Gastroesophageal sphincter (tissue), 4 donors: Measurements from ENCODE around the gene MBOAT1. TPM values are rescaled to one million over a fixed set of nuclear protein-coding genes. Genes with fewer than 3 reads are reported as not detected.

Experiments used
- ATAC-seq: fragments of 150-250 bp; one replicate; pipeline ENCODE4 v1.9.1; 2016; ENCODE audit warnings: mild to moderate bottlenecking, moderate library complexity
- H3K27ac ChIP-seq, 4 donors: fragments of 200-600 bp; sonication (generic) in 3 of 4; 1 replicate in 3 of 4; 2 replicates in 1 of 4; pipeline ENCODE4 v1.5.1; 2016 to 2019
- H3K27me3 ChIP-seq: fragments of 200-600 bp; sonication (generic); one replicate; pipeline ENCODE4 v1.5.1; 2019
- H3K36me3 ChIP-seq, 2 donors: fragments of 200-600 bp; sonication (generic); one replicate each; pipeline ENCODE4 v1.5.1; 2019; ENCODE audit warnings: control low read depth in 1 of 2
- H3K4me1 ChIP-seq, 3 donors: fragments of 200-600 bp; sonication (generic); 1 replicate in 2 of 3; 2 replicates in 1 of 3; pipeline ENCODE4 v1.5.1; 2016 to 2019; ENCODE audit warnings: control low read depth in 2 of 3
- H3K4me3 ChIP-seq, 2 donors: fragments of 200-600 bp; sonication (generic); one replicate each; pipeline ENCODE4 v1.5.1; 2019; ENCODE audit warnings: mild to moderate bottlenecking in 1 of 2, moderate library complexity in 1 of 2
- H3K9me3 ChIP-seq, 3 donors: fragments of 200-600 bp; sonication (generic); one replicate each; pipeline ENCODE4 v1.5.1; 2017 to 2019; ENCODE audit warnings: control low read depth in 2 of 3
- EP300 ChIP-seq: sonication (generic); formaldehyde crosslinking; IDR thresholded peaks from one replicate; pipeline ENCODE4 v1.6.1; 2017; ENCODE audit warnings: antibody characterized with exemption, mild to moderate bottlenecking
- POLR2A ChIP-seq, 2 donors: fragments of 450-650 bp; IDR thresholded peaks; one replicate each; pipeline ENCODE4 v1.6.1; 2017; ENCODE audit warnings: antibody characterized with exemption in 2 of 2, mild to moderate bottlenecking in 2 of 2, moderate library complexity in 1 of 2
- POLR2AphosphoS5 ChIP-seq: sonication (generic); formaldehyde crosslinking; IDR thresholded peaks from one replicate; pipeline ENCODE4 v1.6.1; 2017; ENCODE audit warnings: antibody characterized with exemption
- WGBS, 2 donors: methylation state at CpG; one replicate each; pipeline ENCODE4 v1.1.5; 2018; ENCODE audit warnings: low coverage in 1 of 2; 5-methylcytosine and 5-hydroxymethylcytosine counted together
- total RNA-seq, 4 donors: library from RNA; depleted of rRNA; stranded (reverse); fragments of >200 nt; gene quantifications; one replicate each; pipeline ENCODE4 v1.1.0, GENCODE V29; 2016
- TF ChIP-seq, protein P1 (sequence below), 4 experiments: fragments of 200-600 bp in 2 of 4; fragments of 450-650 bp in 2 of 4; sonication (generic) in 1 of 4; IDR thresholded peaks; one replicate each; pipeline ENCODE4 v1.5.1; 2017 to 2019; ENCODE audit warnings: antibody characterized with exemption in 4 of 4, mild to moderate bottlenecking in 2 of 4, moderate library complexity in 2 of 4

The MBOAT1 gene
- total RNA-seq, 4 donors from 2014 or later = 2.6 to 11.8 (median 4.4) TPM

DNA sequence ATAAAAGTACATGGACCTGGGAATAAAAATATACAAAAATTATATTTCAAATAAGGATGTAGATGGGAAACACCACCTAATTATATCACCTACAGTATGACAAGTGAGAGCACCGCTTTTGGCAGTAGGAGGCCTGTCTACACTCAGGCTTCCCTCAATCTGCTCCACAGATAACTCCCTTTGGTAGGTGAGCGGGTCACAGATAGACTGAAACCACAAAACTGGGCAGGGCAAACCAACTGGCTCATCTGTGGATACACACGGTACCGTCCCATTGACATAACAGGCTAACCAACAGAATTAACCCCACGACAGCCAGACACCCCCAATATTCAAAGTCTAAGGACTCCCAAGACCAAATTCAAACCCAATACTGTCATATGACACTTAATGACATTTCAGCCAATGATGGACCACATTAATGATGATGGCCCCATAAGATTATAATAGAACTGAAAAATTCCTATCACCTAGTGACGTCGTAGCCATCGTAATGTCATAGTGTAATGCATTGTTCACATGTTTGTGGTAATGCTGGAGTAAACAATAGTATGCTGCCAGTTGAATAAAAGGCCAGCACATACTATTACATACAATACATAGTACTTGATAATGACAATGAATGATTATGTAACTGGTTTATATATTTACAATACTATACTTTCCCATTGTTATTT is 109.7 kb downstream of the MBOAT1 start:
- Histone ChIP-seq H3K4me3 (no peak overlapping the region), H3K9me3 (no peaks in the 10 kb centered on the region), H3K27me3 (no peaks in the 10 kb centered on the region), H3K4me1 (peaks cover 0 to 19% (median 13%) of the 10 kb centered on the region in 3 donors), H3K27ac (no peak overlapping the region), H3K36me3 (peaks cover 0 to 53% of the 10 kb centered on the region in 2 donors)
- whole genome bisulfite sequencing, 2 donors = 76 to 100% methylated on average over 2 to 3 of the region's 8 CpGs
- TF ChIP-seq POLR2A (IDR thresholded peaks at IDR 0.05) (no peak), EP300 (no peak), POLR2AphosphoS5 (no peak)
- TF ChIP-seq, protein P1, sequence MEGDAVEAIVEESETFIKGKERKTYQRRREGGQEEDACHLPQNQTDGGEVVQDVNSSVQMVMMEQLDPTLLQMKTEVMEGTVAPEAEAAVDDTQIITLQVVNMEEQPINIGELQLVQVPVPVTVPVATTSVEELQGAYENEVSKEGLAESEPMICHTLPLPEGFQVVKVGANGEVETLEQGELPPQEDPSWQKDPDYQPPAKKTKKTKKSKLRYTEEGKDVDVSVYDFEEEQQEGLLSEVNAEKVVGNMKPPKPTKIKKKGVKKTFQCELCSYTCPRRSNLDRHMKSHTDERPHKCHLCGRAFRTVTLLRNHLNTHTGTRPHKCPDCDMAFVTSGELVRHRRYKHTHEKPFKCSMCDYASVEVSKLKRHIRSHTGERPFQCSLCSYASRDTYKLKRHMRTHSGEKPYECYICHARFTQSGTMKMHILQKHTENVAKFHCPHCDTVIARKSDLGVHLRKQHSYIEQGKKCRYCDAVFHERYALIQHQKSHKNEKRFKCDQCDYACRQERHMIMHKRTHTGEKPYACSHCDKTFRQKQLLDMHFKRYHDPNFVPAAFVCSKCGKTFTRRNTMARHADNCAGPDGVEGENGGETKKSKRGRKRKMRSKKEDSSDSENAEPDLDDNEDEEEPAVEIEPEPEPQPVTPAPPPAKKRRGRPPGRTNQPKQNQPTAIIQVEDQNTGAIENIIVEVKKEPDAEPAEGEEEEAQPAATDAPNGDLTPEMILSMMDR (IDR thresholded peaks at IDR 0.05) = no peak
- no peak for ATAC-seq

DNA sequence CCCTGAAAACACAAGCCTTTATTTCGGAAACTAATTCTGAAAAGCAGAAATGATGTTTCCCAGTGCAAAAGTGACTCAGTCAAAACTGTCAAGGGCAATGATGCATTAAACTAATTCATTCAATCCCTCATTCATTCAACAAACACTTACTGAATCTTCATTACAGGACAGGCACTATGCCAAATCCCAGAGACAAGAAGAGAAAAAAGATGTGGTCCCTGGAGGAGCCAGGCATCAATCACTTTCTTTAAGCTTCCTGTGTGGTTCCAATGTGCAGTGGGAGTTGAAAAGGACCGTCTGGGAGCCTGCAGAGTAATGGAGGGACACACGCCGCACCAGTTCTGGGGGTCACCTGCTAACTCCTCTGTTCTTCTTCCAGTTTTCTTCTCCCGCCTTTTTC is 113.1 kb downstream of the MBOAT1 start:
- ATAC-seq = no peak
- WGBS, 2 donors = 61 to 76% methylated on average over 5 of the region's 5 CpGs

DNA sequence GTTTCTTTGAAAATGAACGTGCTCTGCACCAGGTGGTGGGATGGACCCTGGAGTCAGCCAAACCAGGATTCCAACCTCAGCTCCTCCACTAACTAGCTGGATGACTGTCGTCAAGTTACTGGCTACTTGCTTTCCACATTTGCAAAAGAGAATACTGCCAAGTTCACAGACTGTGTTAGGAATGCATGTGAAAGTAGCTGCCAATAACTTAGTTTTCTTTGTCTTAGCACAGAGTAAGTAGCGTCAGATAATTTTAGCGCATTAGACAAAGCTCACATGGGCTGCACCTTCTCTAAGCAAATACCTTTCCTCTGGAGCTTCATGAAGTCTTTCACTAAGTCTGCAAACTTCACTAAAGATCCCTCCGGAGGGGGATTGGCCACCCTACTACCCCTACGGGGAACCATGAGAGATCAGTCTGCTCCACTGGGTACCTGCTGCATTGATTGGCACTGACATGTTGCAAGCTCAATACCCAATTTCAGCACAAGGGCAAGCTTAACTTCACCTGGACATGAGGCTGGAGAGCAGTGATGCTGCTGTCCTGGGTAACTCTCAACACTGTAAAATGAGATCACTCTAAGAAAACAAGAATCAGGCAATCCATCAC is 113.9 kb downstream of the MBOAT1 start:
- TF ChIP-seq POLR2AphosphoS5 (no peak), POLR2A (IDR thresholded peaks at IDR 0.05) (no peak), EP300 (no peak)
- TF ChIP-seq, protein P1 (IDR thresholded peaks at IDR 0.05) = no peak
- peak overlapping the region; percentile 22 to 66 (median 56) for H3K27ac ChIP-seq
- peak; percentile 49 for ATAC-seq
- H3K4me3 ChIP-seq = no peak overlapping the region
- peaks cover 0 to 24% of the 10 kb centered on the region in 2 donors for H3K36me3 ChIP-seq
- 25 to 40% methylated on average over 5 of the region's 6 CpGs for WGBS, 2 donors
- H3K4me1 ChIP-seq = peaks cover 0 to 25% (median 15%) of the 10 kb centered on the region in 3 donors
- H3K9me3 ChIP-seq = no peaks in the 10 kb centered on the region
- H3K27me3 ChIP-seq = no peaks in the 10 kb centered on the region

More for the DNA sequence above, 113.1 kb downstream of the MBOAT1 start:
- peaks cover 0 to 30% of the 10 kb centered on the region in 2 donors for H3K36me3 ChIP-seq
- no peaks in the 10 kb centered on the region for H3K27me3 ChIP-seq
- no peaks in the 10 kb centered on the region for H3K9me3 ChIP-seq
- H3K4me3 ChIP-seq = no peak overlapping the region
- peaks cover 0 to 25% (median 15%) of the 10 kb centered on the region in 3 donors for H3K4me1 ChIP-seq
- H3K27ac ChIP-seq = peak overlapping the region in 2 of 4 donors; percentile 59 to 66
- TF ChIP-seq POLR2A (IDR thresholded peaks at IDR 0.05) (no peak), EP300 (no peak), POLR2AphosphoS5 (peak; percentile 20)

DNA sequence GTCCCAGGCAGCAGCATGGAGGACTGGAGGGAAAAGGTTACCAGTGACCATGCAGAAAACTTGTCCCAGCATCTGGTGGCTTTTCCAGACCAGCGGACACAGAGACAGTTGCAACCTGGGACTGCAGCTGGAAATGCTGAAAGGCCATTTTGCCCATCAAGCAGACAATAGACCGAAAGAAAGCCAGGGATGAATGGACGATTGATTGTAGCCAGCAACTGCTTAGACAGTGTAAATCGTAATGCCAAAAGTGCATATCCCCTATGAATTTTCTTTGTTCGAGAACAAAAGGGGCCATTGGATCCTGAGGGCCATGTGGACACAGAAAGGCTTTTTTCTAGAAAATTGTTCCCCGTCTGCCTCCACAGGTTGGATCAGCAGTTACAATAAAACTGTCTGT is 115.7 kb downstream of the MBOAT1 start:
- H3K4me1 ChIP-seq = peaks cover 0 to 31% (median 15%) of the 10 kb centered on the region in 3 donors
- TF ChIP-seq EP300 (no peak), POLR2AphosphoS5 (no peak), POLR2A (IDR thresholded peaks at IDR 0.05) (no peak)
- TF ChIP-seq, protein P1 (IDR thresholded peaks at IDR 0.05) = no peak
- no peaks in the 10 kb centered on the region for H3K9me3 ChIP-seq
- 90 to 100% methylated on average over 2 to 4 of the region's 6 CpGs for WGBS, 2 donors
- peaks cover 0 to 8% of the 10 kb centered on the region in 2 donors for H3K36me3 ChIP-seq
- H3K27me3 ChIP-seq = no peaks in the 10 kb centered on the region
- no peak for ATAC-seq
- no peak overlapping the region for H3K4me3 ChIP-seq
- H3K27ac ChIP-seq = no peak overlapping the region

DNA sequence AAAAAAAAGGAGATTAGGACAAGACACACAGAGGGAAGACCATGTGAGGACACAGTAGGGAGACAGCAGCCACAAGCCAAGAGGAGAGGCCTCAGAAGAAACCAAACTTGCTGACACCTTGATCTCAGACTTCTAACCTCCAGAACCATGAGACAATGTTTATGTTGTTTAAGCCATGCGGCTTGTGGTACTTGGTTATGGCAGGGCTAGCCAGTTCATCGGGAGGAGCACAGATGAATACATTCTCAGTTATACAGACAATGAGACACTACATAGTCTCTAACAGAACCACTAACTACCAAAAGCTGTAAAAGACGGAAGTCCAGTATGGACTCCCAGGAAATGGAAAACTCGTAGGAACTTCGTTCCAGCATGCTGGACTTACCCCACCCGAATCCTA is 116.8 kb downstream of the MBOAT1 start:
- Histone ChIP-seq H3K4me1 (peaks cover 0 to 31% (median 15%) of the 10 kb centered on the region in 3 donors), H3K27ac (no peak overlapping the region), H3K27me3 (no peaks in the 10 kb centered on the region), H3K36me3 (no peaks in the 10 kb centered on the region), H3K4me3 (no peak overlapping the region), H3K9me3 (no peaks in the 10 kb centered on the region)
- ATAC-seq = no peak
- TF ChIP-seq, protein P1 (IDR thresholded peaks at IDR 0.05) = no peak
- TF ChIP-seq POLR2AphosphoS5 (no peak), EP300 (no peak), POLR2A (IDR thresholded peaks at IDR 0.05) (no peak)
- WGBS, 2 donors = 71 to 90% methylated on average over 2 to 6 of the region's 6 CpGs
